Thyroid gland (tissue), 4 donors: ENCODE data around the gene ADCK1.

Source experiments
- POLR2A ChIP-seq, 2 donors: fragments of 450-650 bp; IDR thresholded peaks; one replicate each; pipeline ENCODE4 v1.6.1; 2017; ENCODE audit warnings: antibody characterized with exemption in 2 of 2, mild to moderate bottlenecking in 2 of 2, moderate library complexity in 1 of 2
- TF ChIP-seq, protein P1 (sequence below), 6 experiments: fragments of 200-600 bp in 3 of 6; fragments of 450-650 bp in 3 of 6; sonication (generic) in 3 of 6; IDR thresholded peaks; one replicate each; pipeline ENCODE4 v1.5.1; 2016 to 2019; ENCODE audit warnings: antibody characterized with exemption in 6 of 6, mild to moderate bottlenecking in 2 of 6, inconsistent platforms in 1 of 6, moderate library complexity in 1 of 6

DNA sequence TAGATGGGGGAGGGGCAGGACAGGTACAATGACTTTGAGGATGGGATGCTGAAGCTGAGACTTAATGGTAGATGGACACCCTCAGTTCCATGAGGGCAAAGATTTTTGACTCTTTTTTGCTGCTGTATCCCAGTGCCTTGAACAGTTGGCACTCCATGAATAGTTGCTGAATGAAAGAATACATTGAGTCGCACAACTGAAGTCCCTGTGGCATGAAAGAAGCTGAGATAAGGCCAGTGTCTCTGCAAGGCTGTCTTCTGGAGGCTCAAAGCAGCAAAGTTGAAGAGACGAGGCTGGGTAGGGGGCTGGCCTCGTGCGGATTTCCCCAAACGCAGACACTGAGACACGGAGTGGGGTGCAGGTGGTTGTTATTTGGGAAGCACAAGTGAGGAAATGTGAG is 179.3 kb downstream of the ADCK1 start:
- TF ChIP-seq, protein P1, sequence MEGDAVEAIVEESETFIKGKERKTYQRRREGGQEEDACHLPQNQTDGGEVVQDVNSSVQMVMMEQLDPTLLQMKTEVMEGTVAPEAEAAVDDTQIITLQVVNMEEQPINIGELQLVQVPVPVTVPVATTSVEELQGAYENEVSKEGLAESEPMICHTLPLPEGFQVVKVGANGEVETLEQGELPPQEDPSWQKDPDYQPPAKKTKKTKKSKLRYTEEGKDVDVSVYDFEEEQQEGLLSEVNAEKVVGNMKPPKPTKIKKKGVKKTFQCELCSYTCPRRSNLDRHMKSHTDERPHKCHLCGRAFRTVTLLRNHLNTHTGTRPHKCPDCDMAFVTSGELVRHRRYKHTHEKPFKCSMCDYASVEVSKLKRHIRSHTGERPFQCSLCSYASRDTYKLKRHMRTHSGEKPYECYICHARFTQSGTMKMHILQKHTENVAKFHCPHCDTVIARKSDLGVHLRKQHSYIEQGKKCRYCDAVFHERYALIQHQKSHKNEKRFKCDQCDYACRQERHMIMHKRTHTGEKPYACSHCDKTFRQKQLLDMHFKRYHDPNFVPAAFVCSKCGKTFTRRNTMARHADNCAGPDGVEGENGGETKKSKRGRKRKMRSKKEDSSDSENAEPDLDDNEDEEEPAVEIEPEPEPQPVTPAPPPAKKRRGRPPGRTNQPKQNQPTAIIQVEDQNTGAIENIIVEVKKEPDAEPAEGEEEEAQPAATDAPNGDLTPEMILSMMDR (IDR thresholded peaks at IDR 0.05), result no peak
- TF ChIP-seq POLR2A (IDR thresholded peaks at IDR 0.05), result no peak
